NCI-H510A (cell line): Measurements from ENCODE around the gene DIPK1A.

Source experiments
- DNase-seq: peaks from one replicate; lab custom pipeline; 2025; lab: John Stamatoyannopoulos, UW

Gene DIPK1A

DNA sequence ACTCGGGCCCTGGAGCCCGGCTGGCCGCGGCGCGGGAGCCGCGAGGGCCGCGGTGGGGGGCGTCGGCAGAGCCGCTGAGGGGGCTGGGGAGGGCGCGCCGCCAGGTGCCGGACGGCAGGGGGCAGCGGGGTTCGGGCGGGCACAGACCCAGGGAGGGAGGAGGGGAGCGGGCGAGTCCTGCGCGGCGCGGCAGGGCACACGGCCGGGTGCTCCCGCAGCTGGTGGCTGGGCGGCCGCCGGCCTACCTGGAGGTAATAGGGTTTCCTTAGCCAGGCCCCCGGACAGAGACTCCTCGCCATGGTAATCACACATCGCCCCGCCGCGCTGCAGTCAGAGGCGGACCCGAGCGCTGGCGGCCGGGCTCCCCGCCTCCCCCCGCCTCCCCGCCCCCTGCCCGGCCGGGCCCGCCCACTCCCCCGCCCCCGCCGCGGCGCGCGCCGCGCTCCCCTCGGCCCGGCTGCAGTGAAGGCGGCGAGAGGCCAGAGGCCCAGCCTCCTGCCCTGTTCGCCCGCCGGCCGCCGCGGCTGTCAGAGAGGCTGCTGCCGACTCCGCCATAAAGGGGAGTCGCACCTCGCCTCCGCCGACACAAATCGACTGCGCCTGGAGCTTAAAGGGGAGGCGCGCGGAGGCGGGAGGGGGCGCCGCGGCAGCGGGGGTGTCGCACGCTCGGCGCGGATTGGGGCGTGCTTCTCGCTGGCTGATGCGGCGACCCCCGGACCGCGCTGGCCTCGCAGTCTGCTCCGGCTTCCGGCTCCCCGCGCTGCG is at the start of gene DIPK1A:
Gene DIPK1A, minus strand, starts transcription at position 332 of the 765 bp plus-strand sequence. Its CDS starts 33 bp downstream, at position 299.
- peak; percentile 96 for DNase-seq

DNA sequence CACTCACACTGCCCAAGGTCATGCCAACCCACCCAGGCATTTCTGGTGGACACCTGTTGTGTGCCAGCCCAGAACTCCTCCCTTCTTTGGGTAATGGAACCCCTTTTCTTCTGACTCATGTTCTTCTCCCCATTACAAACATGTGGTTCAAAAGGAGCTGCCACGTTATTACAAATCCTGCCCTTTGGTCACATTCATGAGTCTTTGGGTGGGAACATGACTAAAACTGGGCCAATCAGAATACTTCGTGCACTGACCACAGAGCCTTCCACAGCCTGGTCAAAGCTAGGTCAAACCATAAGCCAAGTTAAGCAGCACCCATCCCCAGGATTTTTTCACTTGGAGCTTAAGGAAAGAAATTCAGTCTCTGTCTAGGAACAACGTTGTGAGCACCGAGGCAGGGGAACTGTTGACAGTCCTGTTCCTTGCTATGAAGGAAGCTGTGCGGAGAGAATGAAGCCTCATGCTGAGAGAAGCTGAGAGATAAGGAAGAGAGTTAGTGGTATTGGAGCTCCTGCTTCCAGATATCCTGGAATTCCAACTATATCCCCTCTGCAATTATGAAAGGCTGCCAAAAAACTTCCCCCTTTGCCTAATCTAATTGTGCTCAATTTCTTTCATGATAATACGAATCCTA is 46.8 kb upstream of the DIPK1A start:
- no peak for DNase-seq

DNA sequence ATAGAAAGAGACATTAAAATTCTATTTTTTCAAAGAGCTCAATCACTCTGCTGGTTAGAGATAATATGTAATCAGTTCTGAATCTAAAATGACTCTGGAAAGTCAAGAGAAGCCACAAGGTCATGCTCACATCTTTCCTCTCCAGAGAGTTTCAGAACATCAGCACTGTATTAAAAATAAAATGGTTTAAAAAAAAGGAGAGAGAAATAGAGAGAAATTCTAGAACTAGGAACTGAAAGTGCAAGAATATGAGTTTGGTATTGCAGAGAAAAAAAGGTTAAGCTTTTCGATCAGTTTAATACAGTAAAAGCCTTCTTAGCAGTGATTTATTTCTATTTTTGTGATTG is 44.0 kb upstream of the DIPK1A start:
- no peak for DNase-seq

DNA sequence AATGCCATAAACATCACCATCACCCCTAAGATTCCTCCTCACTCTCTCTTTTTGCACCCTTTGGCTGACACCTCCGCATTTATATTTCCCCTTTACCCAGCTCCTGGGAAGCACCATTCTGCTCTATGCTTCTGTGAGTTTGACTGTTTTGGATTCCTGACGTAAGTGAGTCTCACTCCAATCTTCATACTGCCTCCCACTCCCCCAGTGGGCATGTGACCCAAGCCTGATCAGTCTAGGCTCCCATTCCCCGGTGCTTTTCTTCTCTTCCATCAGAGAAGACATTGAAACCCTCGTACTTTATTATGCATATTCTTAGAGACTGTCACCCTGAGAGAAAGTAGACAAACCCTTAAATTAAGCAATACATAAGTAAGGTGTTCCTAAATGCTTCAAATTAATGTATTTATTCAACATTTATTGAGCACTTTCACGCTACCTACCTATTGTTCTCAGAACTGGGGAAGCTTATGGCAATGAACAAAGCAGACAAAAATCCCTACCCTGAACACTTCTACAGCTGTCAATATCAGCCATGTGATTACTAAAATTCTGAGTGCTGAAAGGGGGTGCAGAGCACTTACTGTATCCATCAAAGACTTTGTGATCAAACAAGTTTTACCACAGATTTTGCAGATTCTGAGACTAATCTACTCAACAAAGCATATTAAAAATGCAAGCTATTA is 43.4 kb upstream of the DIPK1A start:
- DNase-seq: no peak

DNA sequence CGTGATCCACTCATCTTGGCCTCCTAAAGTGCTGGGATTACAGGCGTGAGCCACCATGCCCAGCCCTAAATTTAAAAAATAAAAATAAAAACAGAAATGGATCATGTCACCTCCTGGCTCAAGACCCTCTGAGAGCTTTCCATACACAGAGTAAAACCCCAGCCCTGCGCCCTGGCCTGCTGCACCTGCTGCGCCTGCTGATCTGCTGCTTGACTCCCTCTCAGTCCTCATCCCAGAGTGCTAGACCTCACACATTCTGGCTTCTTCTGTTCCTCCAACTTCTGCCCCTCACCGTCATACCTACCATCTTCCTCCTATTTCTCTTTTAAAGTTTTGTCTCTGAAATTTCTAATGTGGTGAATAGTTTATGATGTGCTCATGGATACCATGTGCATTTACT is 42.7 kb upstream of the DIPK1A start:
- no peak for DNase-seq

DNA sequence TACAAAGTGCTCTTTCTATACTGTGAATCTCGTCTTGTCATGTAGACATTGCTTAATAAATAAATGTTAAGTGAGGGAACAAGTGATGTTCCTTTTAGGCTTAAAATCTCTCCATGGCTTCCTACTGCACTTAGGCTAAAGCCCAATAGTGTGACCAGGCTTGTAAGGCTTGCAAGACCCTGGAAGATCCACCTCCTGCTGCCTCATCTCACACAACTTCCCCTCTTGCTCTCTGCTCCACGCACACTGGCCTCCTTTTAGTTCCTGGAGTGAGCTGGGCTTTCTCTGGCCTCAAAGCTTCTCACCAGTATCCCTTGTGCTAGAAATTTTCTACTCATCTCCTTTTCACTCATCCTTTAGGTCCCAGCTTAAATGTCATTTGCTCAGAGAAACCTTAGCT is 41.5 kb upstream of the DIPK1A start:
- no peak for DNase-seq

DNA sequence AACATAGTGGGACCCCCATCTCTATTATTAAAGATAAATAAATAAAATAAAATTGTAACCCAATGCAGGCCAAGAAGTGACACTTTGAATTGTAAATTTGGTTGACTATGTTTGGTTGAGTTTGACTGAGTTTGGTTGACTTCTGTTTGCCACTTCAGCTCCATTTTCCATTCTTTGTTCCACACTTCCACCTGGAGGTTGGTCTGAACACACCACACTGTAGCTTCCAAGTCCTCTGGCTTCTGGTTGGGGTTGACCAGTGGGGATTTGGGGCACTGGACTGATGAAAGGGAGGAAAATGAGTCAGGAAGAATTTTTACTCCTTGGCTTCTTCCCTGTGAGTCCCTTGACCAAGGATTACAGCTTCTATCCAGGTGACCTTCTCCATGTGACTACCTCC is 40.6 kb upstream of the DIPK1A start:
- DNase-seq: no peak

DNA sequence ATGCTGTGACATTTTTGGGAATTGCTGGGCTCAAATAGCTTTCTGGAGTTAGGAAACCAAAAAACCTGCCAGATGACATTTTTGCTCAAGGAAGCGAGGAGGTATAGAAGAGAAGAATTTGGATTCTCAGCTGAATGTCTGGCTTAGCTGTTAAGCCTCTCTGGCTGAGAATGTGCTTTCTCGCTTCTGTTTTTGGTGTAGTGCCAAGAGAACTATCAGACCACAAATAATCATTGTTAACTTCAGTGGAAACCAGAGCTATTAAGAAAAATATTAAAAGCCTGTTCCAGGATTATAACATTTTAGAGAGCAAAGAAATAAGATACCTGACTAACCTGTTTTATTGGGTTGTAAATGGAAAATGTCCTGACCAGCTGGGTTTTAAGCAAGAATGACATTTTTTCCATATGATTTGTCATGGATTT is 39.5 kb upstream of the DIPK1A start:
- no peak for DNase-seq

DNA sequence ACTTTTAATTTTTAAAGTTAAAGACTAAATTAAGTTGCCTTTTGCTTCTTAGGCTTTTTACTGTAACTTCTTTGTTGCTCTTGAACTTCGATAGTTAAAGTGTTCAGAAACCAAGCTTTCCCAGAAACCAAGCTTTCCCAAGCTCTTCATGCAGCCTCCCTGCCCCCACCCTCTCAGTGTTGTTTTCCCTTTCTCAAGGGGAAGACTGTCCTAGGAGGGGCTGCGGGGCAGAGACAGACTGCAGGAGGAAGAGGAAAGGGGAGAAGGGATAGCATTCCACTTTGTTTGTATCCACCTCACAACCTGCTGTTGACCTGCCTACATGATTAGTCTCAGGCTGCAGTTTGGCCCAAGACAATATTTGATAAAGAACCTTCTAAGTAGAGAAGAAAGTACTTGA is 39.0 kb upstream of the DIPK1A start:
- DNase-seq: no peak

DNA sequence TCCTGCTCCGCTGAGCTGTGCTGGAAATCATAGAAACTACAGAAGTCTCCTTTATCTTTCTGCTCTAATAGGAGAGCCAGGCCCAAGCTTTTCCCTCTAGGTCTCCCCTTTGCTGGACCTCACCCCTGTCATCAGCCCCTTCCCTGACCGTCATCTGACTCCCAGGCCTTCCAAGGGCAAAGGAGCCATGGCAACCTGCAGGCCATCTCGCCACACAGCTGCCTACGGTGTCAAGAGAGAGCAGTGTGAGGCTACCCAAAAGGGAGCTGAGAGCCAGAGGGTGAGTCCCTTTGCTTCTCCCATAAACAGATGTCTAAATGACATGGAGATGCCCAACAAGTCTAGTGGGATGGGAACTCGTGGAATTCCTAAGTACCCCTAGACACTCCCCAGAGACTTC is 37.6 kb upstream of the DIPK1A start:
- no peak for DNase-seq

DNA sequence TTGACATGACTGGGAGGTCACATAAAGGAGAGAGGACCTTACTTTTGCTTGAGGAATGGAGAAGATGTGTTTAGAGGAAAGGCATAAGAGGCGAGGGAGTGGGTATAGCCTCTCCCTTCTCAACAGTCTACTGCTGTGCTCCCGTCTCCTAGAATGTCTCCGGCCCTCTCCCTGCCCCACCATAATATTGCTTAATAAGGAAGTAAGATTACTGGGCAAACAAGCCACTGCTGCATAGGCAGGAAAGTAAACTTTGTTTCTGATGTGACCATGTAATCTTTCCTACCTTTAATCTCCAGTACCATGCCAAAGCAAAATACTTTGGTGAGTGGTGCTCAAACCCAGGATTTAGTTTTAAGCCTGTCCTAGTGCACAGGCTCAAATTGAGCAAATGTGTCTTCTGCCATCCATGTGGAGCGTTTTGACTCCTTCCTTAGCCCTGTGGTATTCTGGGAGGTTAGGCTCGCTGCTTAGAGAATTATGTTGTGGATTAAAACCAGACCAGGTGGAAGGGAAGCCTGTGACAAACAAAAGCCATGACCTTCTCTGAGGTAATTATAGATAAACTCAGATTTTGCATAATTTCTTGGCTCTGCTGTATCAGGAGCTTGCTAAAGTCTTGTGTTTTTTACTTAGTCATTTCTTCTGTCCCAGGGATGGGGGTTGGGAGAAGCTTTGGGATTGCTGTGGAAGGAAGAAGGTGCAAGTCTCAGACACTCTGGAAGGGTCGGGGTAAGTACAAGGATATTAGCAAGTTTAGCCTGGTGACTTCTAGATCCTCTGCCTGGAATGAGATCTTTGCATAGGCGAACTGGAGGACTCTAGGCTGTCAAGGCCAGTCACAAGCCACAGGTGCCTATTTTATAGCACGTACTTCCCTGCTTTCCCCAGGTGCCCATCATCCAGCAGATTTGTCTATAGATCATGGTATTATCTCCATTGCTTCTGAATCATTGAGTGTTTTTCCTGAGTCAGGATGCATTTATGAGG is 34.5 kb upstream of the DIPK1A start:
- DNase-seq: no peak

DNA sequence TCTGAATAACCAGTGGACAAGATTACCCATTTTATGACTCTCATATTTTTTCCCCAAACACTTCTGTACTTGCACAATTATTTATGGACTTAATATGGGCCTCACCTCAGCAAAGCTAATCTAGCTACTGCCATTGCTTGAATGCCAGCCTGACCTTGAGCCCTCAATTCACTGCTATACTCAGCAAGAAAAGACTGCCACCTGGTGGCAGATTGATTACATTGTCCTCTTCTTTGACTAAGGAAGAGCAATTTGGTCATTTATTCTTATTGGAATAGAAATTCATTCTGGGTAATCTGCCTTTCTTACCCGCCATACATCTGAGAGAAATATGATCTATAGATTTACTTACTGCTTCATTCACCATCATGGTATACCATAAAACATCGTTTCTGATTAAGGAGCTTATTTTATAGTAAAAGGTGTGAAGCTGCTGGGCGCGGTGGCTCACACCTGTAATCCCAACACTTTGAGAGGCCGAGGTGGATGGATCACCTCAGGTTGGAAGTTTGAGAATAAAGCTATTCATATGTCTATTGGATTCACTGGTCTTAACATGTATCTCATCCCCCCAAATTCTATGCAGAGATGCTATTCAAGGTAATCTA is 32.9 kb upstream of the DIPK1A start:
- DNase-seq: peak; percentile 82

DNA sequence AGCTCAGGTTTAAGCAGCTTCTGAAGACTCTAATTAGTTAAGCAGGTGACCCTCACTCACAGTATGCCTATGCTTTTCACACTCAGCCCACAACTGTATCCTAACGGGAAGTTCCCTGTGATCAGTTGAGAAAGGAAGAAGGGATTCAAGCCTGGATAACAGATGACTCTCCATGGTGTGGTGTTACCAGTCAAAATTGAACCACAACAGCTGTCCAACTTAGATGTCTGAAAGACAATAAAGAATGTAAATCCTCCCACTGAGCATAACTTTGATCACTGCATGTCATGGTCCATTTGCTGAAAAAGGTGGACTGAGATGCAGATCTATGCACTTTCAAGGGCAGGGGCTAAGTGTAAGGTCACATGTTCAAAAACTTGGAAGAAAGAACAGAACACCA is 32.3 kb upstream of the DIPK1A start:
- DNase-seq: no peak

DNA sequence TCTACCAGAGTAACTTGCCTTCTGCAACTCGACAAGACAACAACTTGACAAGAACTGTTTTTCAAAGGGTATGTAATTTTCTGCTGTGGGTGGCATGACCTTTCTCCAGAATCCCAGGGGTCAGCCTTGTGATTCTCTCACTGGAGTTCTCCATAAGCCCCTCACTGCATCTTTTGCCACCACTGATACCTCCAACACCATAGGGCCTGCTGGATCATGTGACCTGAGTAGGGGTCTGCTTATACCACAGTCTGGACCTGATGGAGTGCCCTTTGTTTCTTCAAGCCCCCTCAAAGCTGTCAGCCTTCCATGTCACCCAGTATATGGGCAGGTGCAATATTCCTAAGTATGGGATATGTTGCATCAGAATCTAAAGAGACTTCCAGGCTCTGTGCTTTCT is 31.6 kb upstream of the DIPK1A start:
- no peak for DNase-seq

DNA sequence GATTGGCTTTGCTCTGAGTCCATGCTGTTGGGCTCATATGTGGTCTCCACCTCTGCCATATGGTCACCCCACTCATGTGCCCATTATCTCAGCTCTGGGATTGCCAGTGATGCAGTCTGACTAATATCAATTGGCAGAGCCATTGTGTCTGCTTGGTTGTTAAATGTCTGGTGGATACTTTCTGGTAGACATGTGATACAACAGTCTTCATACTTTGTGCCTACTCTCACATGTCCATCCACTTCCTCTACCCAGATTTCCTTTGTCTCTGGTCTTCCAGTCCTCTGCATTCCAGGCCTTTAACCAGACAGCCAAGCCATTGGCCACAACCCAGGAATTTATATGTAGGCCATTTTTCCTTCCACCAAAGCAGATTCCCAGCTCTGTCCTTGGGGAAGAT is 30.8 kb upstream of the DIPK1A start:
- DNase-seq: no peak

DNA sequence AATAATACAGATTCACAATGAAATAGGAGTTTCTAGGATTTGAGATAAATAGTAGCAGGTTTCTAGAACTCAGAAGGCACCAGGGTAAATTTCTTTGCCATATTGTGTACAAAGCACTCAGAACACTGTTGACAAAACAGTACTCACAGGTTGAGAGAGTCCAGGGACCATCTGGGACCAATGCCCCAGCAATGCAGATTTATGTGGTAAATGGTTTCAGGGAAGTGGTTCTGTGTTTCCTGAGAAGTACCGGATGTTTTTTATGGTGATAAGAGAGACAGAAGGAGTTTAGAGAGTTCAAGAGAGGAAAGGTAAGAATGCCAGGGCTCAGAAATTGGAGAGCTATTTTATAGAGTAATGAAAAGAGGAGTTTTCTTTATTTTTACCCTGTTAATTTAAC is 29.6 kb upstream of the DIPK1A start:
- peak; percentile 31 for DNase-seq

DNA sequence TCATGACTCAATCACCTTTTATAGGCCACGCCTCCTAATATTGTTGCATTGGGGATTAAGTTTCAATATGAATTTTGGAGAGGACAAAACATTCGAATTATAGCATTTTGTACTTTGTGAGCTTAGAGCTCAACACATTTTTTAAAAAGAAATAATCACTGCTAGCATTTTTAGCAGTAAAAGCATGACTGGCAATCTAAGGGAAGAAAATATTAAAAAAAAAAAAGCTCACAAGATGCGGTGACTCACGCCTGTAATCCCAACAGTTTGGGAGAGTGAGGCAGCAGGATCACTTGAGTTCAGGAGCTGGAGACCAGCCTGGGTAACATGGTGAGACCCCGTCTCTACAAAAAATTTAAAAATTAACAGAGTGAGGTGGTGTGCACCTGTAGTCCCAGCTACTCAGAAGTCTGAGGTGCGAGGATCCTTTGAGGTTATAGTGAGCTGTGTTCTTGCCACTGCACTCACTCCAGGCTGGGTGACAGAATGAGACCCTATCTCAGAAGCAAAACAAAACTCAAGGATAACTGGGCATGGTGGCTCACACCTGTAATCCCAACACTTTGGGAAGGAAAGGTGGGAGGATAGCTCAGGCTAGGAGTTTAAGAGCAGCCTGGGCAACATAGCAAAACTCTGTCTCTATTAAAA is 28.8 kb upstream of the DIPK1A start:
- no peak for DNase-seq

DNA sequence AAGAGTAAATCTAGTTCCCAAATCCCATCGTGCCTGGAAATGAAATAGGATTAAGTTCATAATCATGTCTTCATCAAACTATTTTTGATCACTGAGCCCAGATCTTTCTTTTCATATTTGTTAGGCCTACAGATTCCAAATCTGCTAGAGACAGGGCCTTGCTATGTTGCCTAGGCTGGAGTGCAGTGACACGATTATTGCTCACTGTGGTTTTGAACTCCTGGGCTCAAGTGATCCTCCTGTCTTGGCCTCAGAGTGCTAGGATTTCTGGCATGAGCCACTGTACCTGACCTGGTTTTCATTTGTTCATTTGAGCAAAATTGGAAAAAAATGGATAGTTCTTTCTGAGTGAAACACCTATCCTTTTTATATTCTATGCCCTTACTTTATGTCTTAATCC is 28.0 kb upstream of the DIPK1A start:
- DNase-seq: no peak

DNA sequence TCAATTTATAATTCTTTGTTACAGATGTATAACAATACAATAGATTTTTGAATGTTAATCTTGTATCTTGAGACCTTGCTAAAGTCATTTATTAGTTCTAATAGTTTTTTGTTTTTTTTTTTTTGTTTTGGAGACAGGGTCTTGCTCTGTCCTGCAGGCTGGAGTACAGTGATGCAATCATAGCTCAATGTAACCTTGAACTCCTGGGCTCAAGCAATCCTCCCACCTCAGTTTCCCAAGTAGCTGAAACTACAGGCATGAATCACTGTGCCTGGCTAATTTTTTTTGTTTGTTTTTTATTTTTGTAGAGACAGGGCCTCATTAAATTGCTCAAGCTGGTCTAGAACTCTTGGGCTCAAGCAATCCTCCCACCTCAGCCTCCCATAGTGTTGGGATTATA is 26.2 kb upstream of the DIPK1A start:
- DNase-seq: no peak

DNA sequence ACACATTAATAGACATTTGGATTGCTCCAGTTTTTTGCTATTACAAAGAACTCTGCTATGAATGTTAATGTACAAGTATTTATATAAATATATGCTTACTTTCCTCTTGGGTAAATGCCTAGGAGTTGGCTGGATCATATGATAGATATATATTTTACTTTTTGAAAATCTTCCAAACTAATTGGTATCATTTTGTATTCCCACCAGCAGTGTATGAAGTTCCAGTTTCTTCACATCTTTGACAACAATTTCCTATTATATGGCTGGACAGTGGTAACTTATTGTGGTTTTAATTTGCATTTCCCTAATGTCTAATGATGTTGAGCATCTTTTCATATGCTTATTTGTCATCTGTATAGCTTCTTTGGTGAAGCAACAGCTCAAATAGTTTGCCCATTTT is 23.8 kb upstream of the DIPK1A start:
- DNase-seq: no peak
